NCI-H2107 treated with DMSO at 0.1 percent for 48 hours (cell line): ENCODE measurements around the gene ARHGAP42.
"Not testable (repeated sequence)": the region's sequence is repeated elsewhere in the genome, so short reads cannot be mapped to it uniquely, and the experiment has no call there.

Experiments used
- DNase-seq: peaks from one replicate; lab custom pipeline; 2025; ENCODE audit not compliant: unreplicated experiment; lab: John Stamatoyannopoulos, UW

Gene ARHGAP42, protein sequence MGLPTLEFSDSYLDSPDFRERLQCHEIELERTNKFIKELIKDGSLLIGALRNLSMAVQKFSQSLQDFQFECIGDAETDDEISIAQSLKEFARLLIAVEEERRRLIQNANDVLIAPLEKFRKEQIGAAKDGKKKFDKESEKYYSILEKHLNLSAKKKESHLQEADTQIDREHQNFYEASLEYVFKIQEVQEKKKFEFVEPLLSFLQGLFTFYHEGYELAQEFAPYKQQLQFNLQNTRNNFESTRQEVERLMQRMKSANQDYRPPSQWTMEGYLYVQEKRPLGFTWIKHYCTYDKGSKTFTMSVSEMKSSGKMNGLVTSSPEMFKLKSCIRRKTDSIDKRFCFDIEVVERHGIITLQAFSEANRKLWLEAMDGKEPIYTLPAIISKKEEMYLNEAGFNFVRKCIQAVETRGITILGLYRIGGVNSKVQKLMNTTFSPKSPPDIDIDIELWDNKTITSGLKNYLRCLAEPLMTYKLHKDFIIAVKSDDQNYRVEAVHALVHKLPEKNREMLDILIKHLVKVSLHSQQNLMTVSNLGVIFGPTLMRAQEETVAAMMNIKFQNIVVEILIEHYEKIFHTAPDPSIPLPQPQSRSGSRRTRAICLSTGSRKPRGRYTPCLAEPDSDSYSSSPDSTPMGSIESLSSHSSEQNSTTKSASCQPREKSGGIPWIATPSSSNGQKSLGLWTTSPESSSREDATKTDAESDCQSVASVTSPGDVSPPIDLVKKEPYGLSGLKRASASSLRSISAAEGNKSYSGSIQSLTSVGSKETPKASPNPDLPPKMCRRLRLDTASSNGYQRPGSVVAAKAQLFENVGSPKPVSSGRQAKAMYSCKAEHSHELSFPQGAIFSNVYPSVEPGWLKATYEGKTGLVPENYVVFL

DNA sequence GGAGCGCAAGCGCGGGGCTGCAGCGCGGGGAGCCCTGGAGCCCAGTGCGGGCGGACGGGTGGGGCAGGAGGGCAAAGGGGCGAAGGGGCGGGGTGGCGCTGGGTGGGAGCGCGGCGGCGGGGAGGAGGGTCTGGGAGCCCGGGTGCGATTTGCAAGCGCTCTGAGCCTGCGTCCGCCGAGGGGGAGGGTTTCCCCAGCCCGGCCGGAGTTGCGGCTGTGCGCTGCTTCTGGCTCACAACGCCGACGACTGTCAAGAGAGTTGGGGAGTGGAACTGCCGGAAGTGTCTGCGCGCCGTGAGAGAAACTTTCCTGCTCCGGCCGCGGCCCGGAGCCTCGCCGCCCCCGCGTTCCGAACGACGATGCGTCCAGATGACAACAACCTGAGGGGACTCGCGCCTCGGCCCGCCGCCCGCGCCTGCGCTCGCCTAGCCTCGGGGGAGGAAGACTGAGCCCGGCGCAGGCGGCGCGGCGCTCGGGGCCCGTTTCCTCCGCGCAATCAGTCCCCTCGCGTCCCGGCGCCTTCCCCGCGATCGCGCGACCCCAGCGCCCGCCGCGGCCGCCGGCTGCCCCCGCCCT is at the start of gene ARHGAP42:
Gene ARHGAP42 (plus strand): TSS at position 235 of the 576 bp plus-strand sequence. CDS start 391 bp downstream, outside the sequence.
- DNase-seq: no peak

DNA sequence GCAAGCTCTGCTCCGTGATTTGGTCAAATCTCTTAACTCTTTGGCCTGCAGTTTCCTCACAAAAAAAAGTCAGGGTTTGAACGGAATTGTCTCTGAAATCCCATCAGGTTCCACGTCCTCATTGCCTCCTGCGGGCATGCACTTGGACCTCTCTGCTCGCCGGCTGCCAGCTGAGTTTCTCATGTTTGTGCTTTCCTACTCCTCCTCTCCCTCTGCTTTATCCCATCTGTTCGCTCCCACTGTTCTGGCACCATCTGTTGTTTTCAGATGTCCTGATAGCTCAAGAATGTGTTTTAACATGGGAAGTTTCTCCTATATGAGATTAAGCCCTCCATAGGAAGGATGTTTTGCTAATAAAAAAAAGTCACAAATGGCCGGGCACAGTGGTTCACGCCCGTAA is 49.4 kb upstream of the ARHGAP42 start:
- DNase-seq: no peak

DNA sequence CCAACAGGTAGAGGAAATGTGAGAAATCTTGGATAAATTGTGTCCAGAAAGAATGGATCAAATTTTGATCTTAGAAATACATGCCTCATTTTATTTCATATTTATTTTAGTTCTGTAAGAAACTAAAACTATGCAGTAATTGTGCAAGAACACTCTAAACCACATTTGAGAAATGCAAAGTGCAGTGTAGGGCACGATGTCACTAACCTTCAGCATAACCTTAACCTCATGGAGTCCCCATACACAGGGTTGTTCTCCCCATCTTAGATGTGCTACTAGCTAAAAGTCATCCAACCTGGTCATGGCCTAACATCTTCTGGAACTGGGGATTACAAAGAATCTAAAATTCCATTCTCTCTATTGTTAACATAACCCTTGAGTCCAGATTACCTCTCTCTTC is 48.4 kb upstream of the ARHGAP42 start:
- DNase-seq: no peak

DNA sequence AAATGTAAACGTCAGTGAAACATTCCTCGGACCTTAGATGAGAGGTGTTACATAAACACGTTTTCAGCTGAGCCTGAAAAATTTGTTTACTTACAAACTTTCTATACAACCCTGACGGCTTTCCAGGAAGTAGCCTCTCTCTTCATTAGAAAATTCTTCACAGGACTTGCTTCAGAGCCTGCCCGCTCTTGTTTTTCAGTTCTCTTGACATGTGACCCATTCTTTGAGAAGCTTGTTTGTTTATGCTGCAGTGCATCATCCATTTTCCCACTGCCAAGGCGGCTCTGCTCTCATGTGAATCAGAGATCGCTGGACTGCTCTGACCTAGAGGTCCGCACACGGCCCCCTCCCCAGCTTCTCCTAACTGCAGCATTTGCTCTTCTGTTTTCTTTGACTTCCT is 47.9 kb upstream of the ARHGAP42 start:
- DNase-seq: no peak

DNA sequence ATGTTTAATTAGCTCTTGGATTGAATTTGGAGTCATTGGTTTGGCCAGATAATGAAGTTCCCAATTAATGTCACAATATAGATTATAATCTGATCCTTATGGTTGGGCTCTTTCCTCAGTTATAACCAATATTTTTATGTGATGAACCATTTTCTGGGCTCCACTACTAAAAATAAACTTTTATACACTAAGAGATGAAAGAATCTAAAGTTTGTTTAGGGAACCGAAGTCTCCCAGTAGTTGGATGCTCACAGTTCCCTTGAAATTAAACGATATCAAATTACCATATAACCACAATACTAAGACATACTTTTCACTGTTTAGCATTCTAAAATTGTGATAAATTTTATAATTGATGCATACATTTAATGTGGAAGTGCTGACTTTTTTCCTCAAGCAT is 47.0 kb upstream of the ARHGAP42 start:
- no peak for DNase-seq

DNA sequence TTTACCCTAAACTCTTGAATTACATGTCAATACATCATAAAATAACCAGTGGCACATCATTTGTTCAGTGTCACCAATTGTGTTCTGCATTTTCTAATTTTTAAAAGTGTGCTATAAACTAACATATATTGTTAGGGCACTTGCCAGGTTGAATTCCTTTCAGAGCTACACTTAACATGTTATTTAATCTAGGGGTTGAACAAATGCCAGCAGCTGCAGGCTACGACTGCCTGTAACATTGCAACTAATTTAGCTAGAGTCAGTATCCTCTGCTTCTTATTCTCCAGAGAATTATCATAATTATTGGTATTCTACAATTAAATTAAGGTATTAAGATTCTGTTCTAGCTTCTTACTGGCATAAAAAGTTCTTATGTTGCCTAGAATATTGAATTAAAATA is 46.4 kb upstream of the ARHGAP42 start:
- DNase-seq: no peak

DNA sequence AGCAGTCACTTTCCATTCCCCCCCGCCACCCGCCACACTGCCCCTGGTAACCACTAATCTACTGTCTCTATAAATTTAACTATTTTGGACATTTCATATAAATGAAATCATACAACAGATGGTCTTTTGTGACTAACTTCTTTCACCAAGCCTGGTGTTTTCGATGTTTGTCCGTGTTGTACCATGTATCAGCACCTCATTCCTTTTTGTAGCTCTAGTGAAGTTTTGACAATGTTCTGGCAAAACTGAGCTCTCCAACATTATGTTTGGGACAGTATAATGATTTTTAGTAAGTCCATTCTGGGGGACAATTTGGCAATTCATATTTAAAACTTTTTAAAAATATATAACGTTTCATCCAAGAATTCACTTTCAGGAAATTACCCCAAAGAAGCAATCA is 45.6 kb upstream of the ARHGAP42 start:
- DNase-seq: no peak

DNA sequence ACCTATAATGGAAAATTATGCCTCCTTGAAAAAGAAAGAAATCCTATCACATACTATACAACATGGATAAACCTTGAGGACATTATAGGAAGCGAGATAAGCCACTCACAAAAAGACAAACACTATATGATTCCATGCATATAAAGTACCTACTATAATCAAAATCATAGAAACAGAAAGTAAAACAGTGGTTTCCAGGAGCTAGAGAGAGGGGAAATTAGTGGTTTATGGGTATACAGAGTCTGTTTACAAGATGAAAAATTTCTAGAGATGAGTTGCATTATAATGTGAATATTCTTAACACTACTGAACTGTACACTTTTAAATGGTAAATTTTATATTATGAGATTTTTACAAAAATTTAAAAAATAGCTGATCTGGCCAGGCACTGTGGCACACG is 40.5 kb upstream of the ARHGAP42 start:
- DNase-seq: no peak

DNA sequence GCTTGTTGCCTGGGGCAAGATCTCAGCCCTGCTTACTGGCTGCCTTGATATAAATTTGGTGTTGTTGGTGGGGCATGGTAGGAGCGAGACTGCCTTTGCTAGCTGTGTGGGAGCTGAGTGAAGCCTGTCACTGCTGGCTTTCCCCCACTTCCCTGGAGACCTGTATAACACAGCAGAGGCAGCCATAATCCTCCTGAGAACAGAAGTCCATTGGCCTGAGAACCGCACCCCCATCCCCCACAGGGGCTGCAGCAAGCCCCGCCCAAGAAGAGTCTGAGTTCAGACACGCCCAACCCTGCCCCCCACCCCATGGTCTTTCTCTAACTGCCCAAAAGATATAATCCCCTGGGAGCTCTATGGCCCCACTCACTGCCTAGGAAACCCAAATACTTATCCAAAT is 39.2 kb upstream of the ARHGAP42 start:
- DNase-seq: no peak

DNA sequence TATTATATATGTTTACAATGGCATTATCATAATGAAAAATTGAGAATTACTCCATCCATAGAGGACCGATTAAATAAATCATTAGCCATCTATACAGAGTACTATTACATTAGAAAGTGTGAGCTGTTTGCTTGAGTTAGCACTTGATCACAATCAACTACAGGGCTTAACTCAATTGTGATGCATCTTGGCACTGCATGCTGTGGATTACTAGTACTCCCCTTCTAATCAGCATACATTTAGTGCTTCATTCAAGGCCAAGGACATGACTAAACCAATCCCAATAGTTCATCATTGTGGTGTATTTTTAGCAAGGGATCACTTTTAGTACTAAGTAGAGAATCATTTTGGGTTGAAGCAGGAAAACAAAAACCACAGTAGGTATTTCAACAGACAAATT is 23.5 kb upstream of the ARHGAP42 start:
- no peak for DNase-seq

DNA sequence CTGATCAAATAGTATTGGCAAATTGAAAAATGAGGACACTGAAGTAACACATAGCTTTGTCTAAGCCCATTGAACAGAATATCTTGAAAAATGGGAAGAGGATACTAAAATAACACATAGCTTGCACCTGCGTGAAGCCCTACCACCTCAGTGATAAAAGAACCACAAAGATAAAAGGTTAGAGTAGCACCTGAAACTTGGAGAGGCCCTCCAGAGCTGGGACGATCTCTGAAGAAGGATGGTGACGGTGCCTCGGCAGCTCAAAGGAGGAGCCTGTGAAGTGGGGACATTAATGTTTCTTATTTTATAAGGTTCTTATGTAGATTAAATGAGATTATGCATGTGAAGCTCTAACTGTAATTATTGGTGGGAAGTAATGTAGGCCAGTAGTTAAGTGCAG is 23.1 kb upstream of the ARHGAP42 start:
- DNase-seq: no peak

DNA sequence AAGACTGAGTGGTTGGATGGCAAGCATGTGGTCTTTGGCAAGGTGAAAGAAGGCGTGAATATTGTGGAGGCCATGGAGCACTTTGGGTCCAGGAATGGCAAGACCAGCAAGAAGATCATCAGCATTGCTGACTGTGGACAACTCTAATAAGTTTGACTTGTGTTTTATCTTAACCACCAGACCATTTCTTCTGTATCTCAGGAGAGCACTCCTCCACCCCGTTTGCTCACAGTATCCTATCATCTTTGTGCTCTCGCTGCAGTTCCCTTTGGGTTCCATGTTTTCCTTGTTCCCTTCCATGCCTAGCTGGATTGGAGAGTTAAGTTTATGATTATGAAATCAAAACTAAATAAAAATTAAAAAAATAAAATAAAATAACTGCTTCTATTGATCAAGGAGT is 20.3 kb upstream of the ARHGAP42 start:
- DNase-seq: not testable (repeated sequence)

DNA sequence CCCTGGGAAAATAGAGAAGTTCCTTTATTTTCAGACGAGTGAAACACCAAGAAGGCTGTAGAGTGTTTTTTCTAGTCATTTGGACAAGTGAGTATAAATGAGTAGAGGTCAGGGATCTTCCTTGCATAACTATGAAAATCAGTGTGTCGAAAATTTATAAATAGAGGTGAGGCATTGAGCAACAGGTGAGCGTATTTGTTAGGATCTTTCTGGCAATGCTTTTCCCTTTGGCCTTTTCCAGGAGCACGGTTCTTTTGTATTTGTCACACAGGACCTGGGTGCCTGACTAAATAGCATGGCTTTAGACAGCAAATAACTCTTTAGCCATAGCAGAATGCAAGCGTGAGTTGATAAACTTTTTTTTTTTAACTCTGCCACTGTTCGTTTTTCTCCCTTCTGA is 19.6 kb upstream of the ARHGAP42 start:
- no peak for DNase-seq

DNA sequence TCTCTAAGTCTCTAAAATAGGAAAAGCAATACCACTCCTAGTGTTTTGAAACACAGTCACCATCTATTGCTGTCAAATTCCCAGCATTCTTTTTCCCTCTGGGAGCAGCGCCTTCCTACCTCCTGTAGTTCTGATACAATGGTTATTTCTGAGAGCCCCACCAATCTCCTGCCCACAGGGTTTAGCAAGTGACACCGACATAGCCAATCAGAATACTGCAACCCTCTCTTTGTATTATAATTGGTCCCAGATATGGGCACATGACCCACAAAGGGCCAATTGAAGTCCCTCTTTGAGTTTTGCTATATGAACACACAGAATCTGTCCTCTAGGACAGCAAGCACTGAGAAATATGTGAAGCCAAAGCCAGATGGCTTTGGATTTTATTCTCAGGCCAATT is 16.9 kb upstream of the ARHGAP42 start:
- no peak for DNase-seq

DNA sequence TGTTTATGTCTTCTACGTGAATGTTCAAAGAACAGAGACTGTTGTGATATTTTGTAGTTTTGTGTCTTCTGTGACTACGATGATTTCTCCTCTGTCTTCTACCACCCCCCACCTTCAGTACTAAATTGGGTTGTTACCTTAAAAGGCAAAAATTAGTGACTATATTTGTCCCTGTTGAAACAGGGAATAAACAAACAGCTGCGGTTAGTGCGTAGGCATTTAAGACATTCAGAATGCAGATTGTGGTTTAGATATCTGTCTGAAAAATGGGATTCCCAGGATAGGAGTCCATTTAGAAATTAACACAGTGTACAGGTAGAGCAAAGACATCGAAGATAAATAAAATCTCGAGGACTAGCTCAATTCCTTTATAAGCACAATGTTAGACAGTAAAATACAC is 15.6 kb upstream of the ARHGAP42 start:
- DNase-seq: no peak

DNA sequence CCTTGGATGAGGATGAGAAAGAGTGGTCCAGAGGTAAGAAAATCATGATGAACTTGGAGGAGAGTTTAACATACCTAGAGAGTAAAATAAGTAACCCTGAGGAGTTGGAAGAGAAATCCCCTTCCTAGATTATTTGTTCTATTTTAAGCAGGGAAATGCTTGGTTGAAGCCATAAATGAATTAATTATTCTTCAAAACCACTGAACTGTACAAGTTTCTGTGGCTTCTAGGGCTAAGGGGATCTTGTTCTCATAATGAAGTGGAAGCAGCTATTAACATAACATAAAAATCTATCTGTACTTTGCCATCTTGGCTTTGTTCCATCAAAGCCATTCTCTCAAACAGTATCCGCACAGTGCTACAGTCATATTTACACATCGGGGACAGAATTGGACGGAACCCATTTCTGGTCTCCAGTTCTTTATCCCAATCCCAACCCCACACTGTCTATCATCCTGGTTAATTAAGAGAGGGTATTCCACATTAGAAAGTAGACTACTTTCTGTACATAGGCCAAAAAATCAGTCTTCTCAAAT is 14.5 kb upstream of the ARHGAP42 start:
- DNase-seq: no peak

DNA sequence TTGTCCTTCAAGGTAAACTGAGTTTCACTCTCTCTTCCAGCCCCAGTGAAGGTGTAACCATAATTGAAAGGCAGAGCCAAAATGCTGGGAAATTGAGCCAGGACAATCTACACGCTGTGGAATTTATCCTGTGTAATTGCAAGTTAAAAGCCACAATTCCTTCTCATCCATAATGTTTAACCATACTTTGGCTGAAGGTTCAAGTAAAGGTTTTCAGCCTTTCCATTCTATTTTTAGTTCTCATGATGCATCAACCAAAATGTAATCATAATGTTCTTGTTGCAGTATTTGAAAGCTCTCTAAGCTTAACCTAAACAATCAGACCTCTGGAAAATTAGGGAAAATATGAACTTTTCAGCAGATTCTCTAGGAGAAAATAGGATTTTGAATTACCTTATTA is 14.0 kb upstream of the ARHGAP42 start:
- DNase-seq: no peak

DNA sequence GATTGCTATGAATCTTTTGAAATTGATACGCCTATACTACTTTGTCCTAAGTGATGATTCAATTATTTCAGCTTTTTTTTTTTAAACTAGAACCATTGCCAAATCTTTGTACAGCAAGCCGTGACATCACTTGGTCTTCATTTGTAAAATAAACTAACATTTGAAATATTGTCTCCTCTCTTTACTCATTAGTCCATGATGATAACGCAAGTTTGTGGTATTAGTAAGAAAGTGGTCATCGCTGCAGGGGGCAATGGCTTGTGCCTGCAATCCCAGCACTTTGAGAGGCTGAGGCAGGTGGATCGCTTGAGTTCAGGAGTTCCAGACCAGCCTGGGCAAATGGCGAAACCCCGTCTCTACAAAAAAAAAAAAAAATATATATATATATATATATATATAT is 12.9 kb upstream of the ARHGAP42 start:
- no peak for DNase-seq

DNA sequence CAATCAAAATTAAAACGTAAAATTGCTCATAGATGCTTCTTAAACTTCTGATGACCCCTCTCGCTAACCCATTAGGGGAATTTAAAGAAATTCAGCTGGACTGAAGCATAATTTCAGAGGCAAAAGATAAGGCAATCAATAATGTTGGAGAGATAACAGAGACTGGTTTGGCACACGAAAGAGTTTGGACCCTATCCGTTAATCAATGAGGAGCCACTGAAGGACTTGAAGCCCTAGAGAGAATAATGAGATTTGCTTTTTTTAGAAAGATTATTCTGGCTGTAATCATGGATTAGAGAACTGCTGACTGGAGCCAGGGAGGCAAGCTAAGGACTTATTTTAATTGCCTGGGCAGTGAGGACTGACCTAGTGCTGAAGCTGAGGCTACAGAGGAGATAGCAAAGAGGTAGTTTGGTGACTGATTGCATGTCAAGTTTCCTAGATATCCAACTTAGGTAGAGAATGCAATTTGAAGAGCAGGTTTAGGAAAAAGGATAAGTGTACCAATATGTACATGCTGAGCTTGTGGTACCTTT is 11.9 kb upstream of the ARHGAP42 start:
- DNase-seq: no peak

DNA sequence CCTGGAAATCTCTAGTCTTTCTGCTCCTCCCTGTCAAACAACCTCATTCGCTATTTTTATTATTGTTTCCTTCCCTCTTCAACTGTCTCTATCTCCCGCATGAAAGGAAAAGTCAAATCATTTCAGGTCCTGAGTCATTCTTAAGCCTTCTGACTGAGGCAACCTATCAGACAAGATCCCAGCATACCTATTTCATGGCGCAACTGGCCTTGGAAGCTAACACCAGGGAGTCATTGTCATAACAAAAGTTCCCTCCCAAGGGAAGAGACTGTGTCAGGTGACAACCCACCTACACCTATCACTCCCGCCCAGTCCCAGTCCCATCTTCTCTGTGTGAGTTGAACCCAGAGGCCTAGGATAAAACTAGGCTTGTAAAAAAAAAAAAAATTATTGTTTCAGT is 10.2 kb upstream of the ARHGAP42 start:
- no peak for DNase-seq

DNA sequence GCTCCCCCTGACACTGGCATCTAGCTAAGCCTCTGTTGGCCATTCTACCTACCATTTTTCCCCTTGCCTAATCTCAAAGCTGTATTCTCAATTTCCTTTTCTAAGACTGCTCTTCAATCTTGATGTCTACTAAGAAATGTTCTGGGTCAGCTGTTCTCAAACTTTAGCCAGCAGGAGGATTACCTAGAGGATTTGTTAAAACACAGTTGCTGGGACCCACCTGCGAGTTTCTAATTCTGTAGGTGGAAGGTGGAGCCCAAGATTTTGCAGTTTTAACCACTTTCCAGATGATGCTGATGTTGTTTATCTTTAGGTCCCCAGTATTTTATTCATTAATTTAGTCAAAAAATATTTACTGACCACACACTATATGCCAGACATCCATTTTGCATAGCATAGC is 9.3 kb upstream of the ARHGAP42 start:
- no peak for DNase-seq
